Hematopoietic multipotent progenitor cell treated with erythropoietin and hydrocortisone succinate and interleukin-3 and kit ligand, for 17 days (in vitro differentiated cells): ENCODE data around the gene RAB42.
"Not testable (repeated sequence)": the region's sequence is repeated elsewhere in the genome, so short reads cannot be mapped to it uniquely, and the experiment has no call there.

Source experiments
- DNase-seq: peaks from one replicate; pipeline ENCODE4 v3.0.0-alpha.2; 2015; ENCODE audit warnings: low spot score

RAB42 gene

GRCh38 chr1:28591708-28592320 lies at the start of gene RAB42:
Gene RAB42 (plus strand): TSS chr1:28592265. CDS start chr1:28592512, 247 bp downstream.
- DNase-seq: no peak

GRCh38 chr1:28545246-28545628 lies 46.8 kb upstream of the RAB42 start:
- no peak for DNase-seq

- no peak for DNase-seq
Observed at GRCh38 chr1:28548318-28548717, 43.7 kb upstream of the RAB42 start.

- no peak for DNase-seq
Observed at GRCh38 chr1:28551381-28551780, 40.7 kb upstream of the RAB42 start.

GRCh38 chr1:28552758-28553663 lies 39.1 kb upstream of the RAB42 start, which contains the start of gene TRNAU1AP:
Gene TRNAU1AP (plus strand): TSS chr1:28553085. CDS start chr1:28553111, 26 bp downstream.
- peak; percentile 97 for DNase-seq

GRCh38 chr1:28560886-28561285 lies 31.2 kb upstream of the RAB42 start:
- peak; percentile 3 for DNase-seq

GRCh38 chr1:28564310-28564709 lies 27.8 kb upstream of the RAB42 start:
- peak; percentile 2 for DNase-seq

- no peak for DNase-seq
Observed at GRCh38 chr1:28565040-28565439, 27.0 kb upstream of the RAB42 start.

- DNase-seq: no peak
Observed at GRCh38 chr1:28565726-28566125, 26.3 kb upstream of the RAB42 start.

- DNase-seq: peak; percentile 3
Observed at GRCh38 chr1:28566931-28567330, 25.1 kb upstream of the RAB42 start.

- DNase-seq: no peak
Observed at GRCh38 chr1:28571911-28572310, 20.2 kb upstream of the RAB42 start.

GRCh38 chr1:28572891-28573290 lies 19.2 kb upstream of the RAB42 start:
- DNase-seq: not testable (repeated sequence)

- DNase-seq: no peak
Observed at GRCh38 chr1:28573564-28573963, 18.5 kb upstream of the RAB42 start.

- no peak for DNase-seq
Observed at GRCh38 chr1:28577052-28577678, 14.9 kb upstream of the RAB42 start.

GRCh38 chr1:28577738-28578536 lies 14.1 kb upstream of the RAB42 start:
- DNase-seq: peak; percentile 12

GRCh38 chr1:28578696-28579218 lies 13.3 kb upstream of the RAB42 start:
- DNase-seq: peak; percentile 10

GRCh38 chr1:28579401-28579800 lies 12.7 kb upstream of the RAB42 start:
- DNase-seq: peak; percentile 12

- DNase-seq: peak; percentile 75
Observed at GRCh38 chr1:28580722-28581530, 11.1 kb upstream of the RAB42 start.

GRCh38 chr1:28581531-28582247 lies 10.4 kb upstream of the RAB42 start:
- peak; percentile 92 for DNase-seq

GRCh38 chr1:28582248-28582615 lies 9.8 kb upstream of the RAB42 start:
- DNase-seq: no peak
